ENCODE results near the gene GPX5.

Gene GPX5

GRCh38 chr6:28555136-28555535 lies 29.5 kb downstream of the GPX5 start:
- no peaks in the 10 kb centered on the region for H3K36me3 ChIP-seq (ENCODE audit: control insufficient read depth in 2 of 2, insufficient read depth in 1 of 2, low read length in 2 of 2)
- TF ChIP-seq ZNF544 (tag by site-specific recombination; IDR thresholded peaks at IDR 0.05) (no peak), ZNF214 (tag by site-specific recombination; IDR thresholded peaks at IDR 0.05; ENCODE audit: borderline replicate concordance) (no peak), YY1 (tag by site-specific recombination; IDR thresholded peaks at IDR 0.05) (no peak), ZNF610 (tag by site-specific recombination; IDR thresholded peaks at IDR 0.05; ENCODE audit: borderline replicate concordance) (no peak), ZNF621 (tag by site-specific recombination; IDR thresholded peaks at IDR 0.05) (no peak), GFI1B (tag by site-specific recombination; IDR thresholded peaks at IDR 0.05) (no peak), OSR2 (tag by site-specific recombination; IDR thresholded peaks at IDR 0.05) (no peak), ZBTB7A (tag by site-specific recombination; IDR thresholded peaks at IDR 0.05; ENCODE audit: low read depth) (no peak), ZNF585B (tag by site-specific recombination; IDR thresholded peaks at IDR 0.05) (no peak), ZNF792 (tag by site-specific recombination; IDR thresholded peaks at IDR 0.05) (no peak), IKZF3 (tag by site-specific recombination; IDR thresholded peaks at IDR 0.05) (no peak)
- TF ChIP-seq, protein P1, sequence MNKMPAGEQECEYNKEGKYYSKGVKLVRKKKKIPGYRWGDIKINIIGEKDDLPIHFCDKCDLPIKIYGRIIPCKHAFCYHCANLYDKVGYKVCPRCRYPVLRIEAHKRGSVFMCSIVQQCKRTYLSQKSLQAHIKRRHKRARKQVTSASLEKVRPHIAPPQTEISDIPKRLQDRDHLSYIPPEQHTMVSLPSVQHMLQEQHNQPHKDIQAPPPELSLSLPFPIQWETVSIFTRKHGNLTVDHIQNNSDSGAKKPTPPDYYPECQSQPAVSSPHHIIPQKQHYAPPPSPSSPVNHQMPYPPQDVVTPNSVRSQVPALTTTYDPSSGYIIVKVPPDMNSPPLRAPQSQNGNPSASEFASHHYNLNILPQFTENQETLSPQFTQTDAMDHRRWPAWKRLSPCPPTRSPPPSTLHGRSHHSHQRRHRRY (tag by site-specific recombination; IDR thresholded peaks at IDR 0.05): no peak
- H3K4me3 ChIP-seq (ENCODE audit: low read depth, low read length): no peak overlapping the region
- ChIA-PET CTCF (interaction anchor here (0.9 kb wide), 1 partner anchor 13 kb away, joined by 3 read pairs; no protein-coding TSS in a partner anchor), POLR2A (no interaction called here)
- H3K27ac ChIP-seq (ENCODE audit: extremely low read depth, low read depth, low read length): no peak overlapping the region
- no peaks in the 10 kb centered on the region for H3K4me1 ChIP-seq (ENCODE audit: control insufficient read depth, insufficient read depth, low read length)
- H3K9me3 ChIP-seq (ENCODE audit: control insufficient read depth, insufficient read depth, low read depth, low read length): no peaks in the 10 kb centered on the region

DNA sequence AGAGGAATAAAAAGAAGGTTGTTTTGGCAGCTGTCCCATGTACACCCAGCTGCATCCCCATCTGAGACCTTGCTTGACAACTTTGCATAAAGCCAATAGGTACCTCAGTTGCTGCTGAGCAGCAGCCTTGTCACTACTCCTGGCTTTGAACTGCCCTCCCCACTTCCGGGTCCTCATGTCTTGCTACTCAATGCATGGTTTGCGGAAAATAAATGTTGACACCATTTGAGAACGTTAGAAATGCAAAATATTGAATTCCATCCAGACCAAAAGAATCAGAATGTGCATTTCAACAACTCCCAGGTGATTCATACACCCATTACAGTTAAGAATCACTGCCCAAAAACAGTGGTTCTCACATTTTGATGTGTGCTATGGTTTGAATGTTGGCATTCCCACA lies 32.9 kb downstream of the GPX5 start:
- ChIA-PET POLR2A (no interaction called here), CTCF (no interaction called here)
- no peak overlapping the region for H3K27ac ChIP-seq (ENCODE audit: extremely low read depth, low read depth, low read length)
- H3K4me1 ChIP-seq (ENCODE audit: control insufficient read depth, insufficient read depth, low read length): no peaks in the 10 kb centered on the region
- H3K9me3 ChIP-seq (ENCODE audit: control insufficient read depth, insufficient read depth, low read depth, low read length): no peaks in the 10 kb centered on the region
- no peak overlapping the region for H3K4me3 ChIP-seq (ENCODE audit: low read depth, low read length)
- no peaks in the 10 kb centered on the region for H3K36me3 ChIP-seq (ENCODE audit: control insufficient read depth in 2 of 2, insufficient read depth in 1 of 2, low read length in 2 of 2)
- no peak for TF ChIP-seq ZNF555 (tag by site-specific recombination; conservative IDR thresholded peaks at IDR 0.05)

DNA sequence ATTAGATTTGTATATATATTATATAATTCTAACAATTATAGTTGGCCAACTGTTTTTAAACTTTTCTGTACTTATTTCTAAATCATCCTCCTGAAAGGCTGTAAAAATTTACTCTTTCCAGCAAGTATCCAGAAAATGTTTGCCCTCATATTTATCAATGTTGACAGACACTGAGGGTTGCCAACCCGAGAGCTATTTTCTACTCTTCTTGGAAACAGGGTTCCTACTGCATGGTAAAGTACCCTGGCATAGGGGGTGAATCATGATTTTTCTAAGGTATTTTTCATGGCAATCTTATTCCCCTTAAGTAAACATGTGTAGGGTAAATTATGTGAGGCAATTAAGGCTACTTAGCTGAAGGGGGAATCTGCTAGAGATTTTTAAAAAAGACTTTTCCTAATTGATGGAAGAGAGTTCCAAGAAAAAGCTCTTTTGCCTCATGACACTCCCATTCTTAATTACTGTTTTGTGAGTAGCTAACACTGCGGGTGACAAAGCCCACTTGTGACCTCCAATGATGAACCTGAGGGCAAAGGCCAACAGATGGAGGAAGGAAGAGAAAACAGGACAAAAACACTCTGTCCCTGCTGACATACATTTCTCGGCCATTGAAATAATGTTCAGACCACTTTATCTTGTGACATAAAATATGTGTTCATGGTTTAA lies 37.9 kb downstream of the GPX5 start:
- Histone ChIP-seq H3K4me1 (ENCODE audit: control insufficient read depth, insufficient read depth, low read length) (no peaks in the 10 kb centered on the region), H3K36me3 (ENCODE audit: control insufficient read depth in 2 of 2, insufficient read depth in 1 of 2, low read length in 2 of 2) (no peaks in the 10 kb centered on the region), H3K4me3 (ENCODE audit: low read depth, low read length) (no peak overlapping the region), H3K27ac (ENCODE audit: extremely low read depth, low read depth, low read length) (no peak overlapping the region), H3K9me3 (ENCODE audit: control insufficient read depth, insufficient read depth, low read depth, low read length) (no peaks in the 10 kb centered on the region)
- ChIA-PET CTCF (interaction anchor here (0.9 to 1.0 kb wide), 3 partner anchors 9 to 21 kb away, joined by 4 to 5 read pairs (median 4); no protein-coding TSS in a partner anchor), POLR2A (no interaction called here)
- TF ChIP-seq BCL11B (tag by site-specific recombination; IDR thresholded peaks at IDR 0.05; ENCODE audit: low read depth) (no peak), PRDM6 (tag by site-specific recombination; IDR thresholded peaks at IDR 0.05) (0 out of 2 replicates have a peak, but pooled peaks have one; percentile 29)

Measured in HEK293 (cell line).